GM21529 (cell line): ENCODE results near the gene TMEM54.

Experiments used
- ATAC-seq: cut with Tn5 transposase; IDR thresholded peaks from one replicate; pipeline ENCODE4 v1.9.1; 2021; ENCODE audit not compliant: unreplicated experiment

The TMEM54 gene

DNA sequence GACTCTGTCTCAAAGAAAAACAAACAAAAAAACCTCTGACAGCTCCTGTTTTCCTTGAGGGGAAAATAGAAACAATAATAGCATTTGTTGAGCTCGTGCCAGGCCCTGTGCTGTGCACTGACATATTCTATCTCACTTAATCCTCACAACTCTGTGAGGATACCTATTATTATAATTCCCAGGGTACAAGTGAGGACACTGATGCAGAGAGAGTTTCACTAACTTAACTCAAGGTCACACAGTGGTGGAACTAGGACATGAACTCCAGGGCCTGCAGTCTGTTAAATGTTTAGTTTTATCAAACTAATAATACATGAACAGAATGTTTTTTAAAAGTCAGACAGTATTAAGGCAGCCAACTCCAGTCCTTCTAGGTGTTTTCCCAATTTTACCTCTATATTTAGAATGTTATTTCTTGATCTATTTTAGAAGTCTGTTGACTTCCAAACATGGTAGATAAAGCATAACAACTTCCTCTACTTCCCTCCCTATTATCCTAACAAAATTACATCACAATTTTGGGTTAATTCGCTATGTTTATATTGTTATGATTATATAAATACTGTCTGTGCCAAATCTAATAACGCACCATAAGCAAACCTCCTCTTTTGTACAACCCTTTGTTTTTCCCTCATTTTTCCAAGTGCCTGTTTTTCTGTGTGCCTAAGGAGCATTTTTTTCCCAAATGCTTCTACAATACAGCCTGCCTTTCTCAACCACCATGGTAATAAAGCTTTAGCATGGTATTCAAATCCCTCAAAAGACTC lies 35.4 kb downstream of the TMEM54 start:
- no peak for ATAC-seq

DNA sequence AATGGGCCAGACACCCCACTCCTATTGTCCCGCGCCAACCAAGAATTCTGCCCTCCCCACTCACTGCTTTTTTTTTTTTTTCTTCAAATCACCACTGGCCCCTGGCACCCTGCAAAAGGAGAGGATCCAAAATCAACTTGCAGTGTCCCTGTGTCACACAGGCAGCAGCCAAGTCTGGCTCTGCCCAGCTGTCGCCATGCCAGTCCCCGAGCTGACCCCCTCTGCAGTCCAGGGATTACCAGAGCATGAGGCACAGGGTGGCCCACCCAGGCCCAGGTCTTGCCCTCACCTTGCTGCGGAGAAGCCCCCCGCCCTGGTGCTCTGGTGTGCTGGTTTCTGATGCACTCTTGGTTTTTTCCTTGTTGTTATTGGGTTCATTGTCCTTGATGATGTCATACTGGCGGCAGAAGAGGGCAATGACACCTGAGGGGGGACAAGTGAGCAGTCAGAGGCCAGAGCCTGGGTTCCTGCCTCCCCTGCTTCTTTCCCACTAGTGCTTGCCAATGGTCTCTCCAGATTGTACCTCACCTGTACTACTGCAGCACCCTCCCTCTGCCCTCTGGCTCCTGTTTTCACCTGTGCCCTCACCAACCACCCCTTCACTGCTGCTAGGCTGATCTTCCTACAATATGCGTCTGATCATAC lies 36.7 kb downstream of the TMEM54 start:
- no peak for ATAC-seq

DNA sequence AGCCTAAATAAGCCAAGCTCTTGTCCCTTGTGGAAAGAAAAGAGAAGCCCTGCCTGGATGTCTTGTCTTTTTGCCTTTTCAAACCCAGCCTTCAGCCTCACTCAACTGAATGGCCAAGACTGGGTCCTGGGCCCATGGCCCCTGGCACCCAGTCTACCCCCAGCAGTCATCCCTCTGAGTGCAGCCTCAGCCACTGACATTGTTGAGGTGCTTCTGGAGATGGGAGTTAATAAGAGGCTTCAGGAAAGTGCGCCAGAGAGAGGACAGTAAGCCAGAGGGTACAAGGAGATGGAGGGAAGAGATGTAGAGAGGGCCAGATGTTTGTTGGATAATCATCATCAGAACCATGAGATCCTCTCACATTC lies 37.3 kb downstream of the TMEM54 start:
- no peak for ATAC-seq

DNA sequence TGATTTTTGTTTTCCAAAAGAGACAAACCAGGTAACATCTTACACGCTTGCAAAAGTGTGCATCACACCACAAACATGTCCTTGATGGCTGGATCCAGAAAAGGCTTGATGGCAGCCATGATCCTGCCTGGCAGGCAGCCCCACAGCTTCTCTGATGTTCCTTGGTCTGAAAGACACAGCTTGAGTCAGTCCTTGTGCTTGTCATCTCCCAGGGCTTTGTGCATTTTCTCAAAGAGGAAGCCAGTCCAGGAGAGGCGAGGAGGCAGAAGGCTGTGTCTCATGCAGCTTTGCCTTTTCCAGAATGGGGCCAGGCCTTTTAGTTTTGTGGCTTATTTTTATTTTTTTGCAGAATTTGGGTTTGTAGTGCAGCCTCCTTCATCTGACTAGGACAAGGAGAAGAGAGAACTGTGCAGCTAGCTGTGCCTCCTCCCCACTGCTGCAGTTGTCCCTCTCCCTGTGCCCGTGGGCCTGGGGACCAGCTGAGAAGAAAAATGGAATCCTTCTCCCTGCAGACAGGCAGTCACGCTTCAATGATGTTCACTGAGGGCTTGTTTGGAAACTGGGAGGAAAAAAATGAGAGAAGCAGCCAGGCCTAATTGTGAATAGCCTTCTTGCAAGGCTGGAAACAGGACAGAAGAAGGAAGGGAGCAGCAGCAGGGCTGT lies 37.8 kb downstream of the TMEM54 start:
- ATAC-seq, result no peak

DNA sequence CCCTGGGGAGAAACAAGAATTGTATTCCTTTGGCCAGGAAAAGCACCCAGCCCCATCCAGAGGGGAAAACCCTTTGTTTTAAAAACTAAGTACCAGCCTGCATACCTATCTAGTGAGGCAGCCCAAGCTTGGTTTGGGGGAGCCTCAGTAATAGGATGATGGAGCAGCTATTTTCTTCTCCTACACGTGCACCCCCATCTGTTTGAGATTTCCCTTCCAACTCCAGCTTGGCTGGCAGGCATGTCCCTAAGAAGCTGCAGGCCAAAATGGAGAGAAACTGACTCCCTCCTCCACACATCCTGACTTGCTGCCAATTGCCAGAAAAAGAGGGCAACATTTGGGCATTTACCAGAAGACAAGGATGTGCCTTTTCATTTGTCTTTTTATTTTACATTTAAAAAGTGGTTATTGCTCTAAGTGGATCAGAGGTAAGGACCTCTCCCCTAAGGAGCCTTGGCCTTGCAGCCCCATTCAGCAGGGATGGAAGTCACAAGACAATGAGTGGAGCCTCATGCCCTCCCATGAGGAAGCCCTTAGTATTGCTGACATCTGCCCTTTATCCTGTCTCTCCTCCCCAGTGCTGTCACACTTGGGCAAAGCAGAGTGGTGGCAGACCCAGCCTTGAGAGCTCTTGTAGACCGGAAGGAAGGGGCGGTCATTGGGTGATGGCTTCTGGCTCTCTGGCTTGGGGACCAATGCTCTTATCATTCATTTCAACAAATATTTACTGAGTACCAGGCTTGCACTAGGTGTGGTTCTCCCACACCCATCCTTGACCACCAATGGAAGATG lies 39.1 kb downstream of the TMEM54 start:
- no peak for ATAC-seq

DNA sequence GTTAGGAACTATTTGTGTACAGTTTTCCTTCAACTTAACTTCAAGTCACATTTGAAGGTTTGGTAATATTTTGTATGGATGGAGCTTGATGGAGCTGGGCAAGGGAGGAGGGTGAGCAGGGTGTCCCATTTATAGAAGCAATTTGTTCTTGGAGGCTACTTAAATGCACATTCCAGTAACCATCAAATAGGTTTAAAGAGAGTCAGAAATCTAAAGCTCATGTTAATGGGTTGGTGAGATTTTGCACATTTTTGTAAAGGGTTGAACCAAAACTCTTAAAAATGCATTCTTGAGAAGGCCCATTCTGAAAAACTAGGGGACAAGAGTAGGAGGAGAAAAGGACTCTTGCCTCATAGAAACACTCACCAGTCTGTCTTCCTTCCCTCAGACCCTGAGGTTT lies 40.6 kb downstream of the TMEM54 start:
- no peak for ATAC-seq

DNA sequence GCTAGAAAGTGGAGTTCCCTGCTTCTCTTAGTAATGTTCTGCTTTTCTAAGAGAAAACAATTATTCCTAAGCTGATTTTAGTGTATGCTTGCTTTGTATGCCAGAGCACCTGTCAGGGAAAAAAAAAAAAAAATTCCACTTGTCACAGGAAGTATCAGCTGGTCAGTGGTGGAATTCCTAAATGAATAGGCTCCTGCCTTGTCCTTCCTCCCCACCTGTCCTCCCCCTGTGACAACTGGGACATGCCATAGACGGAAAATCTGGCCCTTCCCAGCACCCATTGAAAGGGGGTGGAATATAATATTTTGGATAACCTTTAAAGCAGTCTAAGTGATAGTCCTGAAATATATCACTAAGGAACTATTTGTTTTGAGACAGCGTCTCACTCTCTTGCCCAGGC lies 41.3 kb downstream of the TMEM54 start:
- ATAC-seq, result no peak

DNA sequence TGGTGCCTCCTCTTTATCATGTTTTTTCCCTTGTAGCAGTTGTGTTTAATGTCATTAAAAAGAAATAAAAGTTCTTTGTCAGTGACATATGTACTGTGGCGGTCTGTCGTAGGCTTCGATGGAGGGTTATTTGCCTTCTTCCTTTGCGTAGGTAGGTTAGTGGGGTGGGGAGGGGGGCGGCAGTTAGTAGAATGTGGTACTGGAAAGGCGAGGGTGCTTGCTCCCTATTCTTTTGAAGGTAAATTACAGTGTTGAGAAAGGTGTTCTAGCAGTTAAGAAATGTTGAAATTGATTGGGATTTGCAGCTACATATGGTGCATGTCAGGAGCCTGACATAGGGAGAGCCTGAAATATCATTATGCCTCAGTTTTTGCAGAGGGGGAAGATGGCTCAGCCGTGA lies 42.4 kb downstream of the TMEM54 start:
- ATAC-seq, result no peak

DNA sequence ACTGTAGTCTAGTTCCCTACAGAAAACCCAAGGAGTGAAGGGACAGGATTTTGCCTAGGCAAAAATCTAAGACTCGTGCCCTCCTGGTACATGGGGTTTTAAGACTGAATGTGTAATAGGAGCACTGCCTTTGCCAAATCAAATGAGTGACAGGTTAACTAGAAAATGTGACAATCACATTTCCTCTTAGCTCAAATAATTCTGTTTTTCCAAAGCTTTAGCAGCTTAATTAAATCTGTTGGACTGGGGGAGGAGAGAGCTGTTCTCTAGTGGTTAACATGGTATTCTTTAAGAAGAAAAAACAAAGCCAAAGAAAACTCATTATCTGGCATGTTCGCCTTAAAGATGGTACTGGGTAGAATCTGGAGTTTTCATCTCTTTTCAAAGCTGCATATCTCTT lies 43.1 kb downstream of the TMEM54 start:
- no peak for ATAC-seq

DNA sequence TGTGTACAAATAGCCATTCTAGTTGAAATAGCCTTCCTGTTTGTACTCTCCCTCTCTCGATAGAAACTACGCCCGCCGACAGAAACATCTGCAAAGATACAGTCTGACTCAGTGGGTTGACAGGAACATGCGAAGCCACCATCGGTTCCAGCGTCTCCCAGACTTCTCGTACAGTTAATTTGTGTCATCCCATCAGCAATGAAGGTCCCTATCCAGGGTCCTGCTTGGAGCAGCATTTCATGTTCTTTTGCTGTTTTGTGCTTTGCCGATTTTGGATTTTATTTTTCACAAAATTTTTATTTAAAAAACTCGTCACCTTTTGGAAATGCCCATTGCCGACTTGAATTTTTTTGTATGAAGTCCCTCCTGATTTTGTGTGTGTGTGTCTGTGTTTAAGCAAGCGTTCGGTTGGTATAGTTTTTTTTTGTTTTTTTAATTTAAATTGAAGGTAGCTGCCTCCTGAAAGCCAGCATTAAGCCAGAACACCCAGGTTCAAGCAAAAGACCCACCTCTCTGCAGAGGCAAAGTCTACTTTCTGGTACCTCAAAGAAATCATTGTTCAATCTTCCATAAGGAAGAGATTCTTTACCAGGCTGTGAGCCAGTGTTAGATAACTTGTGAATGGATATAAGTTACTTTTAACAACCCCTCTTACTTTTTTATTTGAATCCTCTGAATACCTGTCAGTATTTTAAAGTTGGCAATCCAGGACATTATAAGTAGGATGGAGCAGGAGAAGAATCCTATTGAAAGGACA lies 45.1 kb downstream of the TMEM54 start:
- no peak for ATAC-seq

DNA sequence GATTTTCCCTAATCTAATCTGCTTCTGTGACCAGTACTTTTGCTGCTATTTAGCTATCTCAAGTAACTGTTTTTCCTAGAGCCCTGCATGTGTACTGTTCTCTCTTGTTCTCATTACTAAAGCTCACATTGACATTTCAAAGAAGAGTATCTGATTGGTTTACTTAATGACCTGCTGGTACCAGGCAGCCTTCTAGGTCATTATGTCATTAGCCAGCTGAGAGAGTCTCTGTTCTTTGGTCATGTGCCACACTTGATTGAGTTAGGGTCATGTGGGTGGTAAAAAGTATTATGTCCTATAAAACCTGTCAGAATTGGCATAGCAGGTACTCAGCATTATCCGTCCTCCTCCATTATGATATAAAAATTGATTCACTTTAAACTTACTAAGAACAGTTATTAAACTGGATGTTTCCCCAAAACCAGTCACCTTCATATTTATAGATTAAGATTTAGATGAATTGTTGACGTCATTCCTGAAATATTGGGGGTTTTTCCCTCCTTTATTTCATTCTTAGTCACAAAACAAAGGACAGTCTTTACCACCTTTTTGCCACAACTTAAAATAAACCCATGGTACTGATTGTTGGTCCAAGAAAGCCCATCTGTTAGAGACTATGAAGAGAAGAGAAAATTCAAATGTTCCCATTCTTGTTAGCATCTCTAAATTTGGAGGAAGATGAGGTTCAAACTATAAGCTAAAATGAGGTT lies 52.7 kb downstream of the TMEM54 start:
- no peak for ATAC-seq
